ENCODE data around the gene DIO2. TPM values are rescaled to one million over a fixed set of nuclear protein-coding genes. Genes with fewer than 3 reads are reported as not detected.

Gene DIO2
- 0.51 TPM in 1 of 2 replicates, not detected in the other for total RNA-seq

- DNase-seq, result peak; percentile 32
Observed at GRCh38 chr14:80211153-80212022, at the start of gene DIO2. Gene DIO2, minus strand, starts transcription at chr14:80211504. Its CDS starts 32 bp downstream, at chr14:80211472.

- no peak for DNase-seq
Observed at GRCh38 chr14:80260645-80261044, 49.3 kb upstream of the DIO2 start.

- no peak for DNase-seq
Observed at GRCh38 chr14:80239631-80240030, 28.3 kb upstream of the DIO2 start.

GRCh38 chr14:80237143-80237542 lies 25.8 kb upstream of the DIO2 start:
- DNase-seq, result no peak

- no peak for DNase-seq
Observed at GRCh38 chr14:80233470-80234089, 22.3 kb upstream of the DIO2 start.

- no peak for DNase-seq
Observed at GRCh38 chr14:80231702-80232101, 20.4 kb upstream of the DIO2 start.

GRCh38 chr14:80223696-80224465 lies 12.6 kb upstream of the DIO2 start:
- no peak for DNase-seq

GRCh38 chr14:80216818-80217217 lies 5.5 kb upstream of the DIO2 start:
- DNase-seq, result no peak

- DNase-seq, result no peak
Observed at GRCh38 chr14:80215756-80216581, 4.7 kb upstream of the DIO2 start.

GRCh38 chr14:80215081-80215480 lies 3.8 kb upstream of the DIO2 start:
- DNase-seq, result no peak

GRCh38 chr14:80213602-80214001 lies 2.3 kb upstream of the DIO2 start:
- peak; percentile 68 for DNase-seq

- DNase-seq, result peak; percentile 32
Observed at GRCh38 chr14:80212023-80212397, 706 bp upstream of the DIO2 start.

- DNase-seq, result no peak
Observed at GRCh38 chr14:80208461-80208860, 2.8 kb downstream of the DIO2 start.

- DNase-seq, result no peak
Observed at GRCh38 chr14:80206351-80207080, 4.8 kb downstream of the DIO2 start.

- DNase-seq, result peak; percentile 30
Observed at GRCh38 chr14:80202888-80203562, 8.3 kb downstream of the DIO2 start.

- no peak for DNase-seq
Observed at GRCh38 chr14:80200093-80200492, 11.2 kb downstream of the DIO2 start.

GRCh38 chr14:80188571-80188970 lies 22.7 kb downstream of the DIO2 start:
- no peak for DNase-seq

- DNase-seq, result no peak
Observed at GRCh38 chr14:80186301-80186800, 25.0 kb downstream of the DIO2 start.

GRCh38 chr14:80176893-80177292 lies 34.4 kb downstream of the DIO2 start:
- DNase-seq, result no peak

- no peak for DNase-seq
Observed at GRCh38 chr14:80172375-80173051, 38.8 kb downstream of the DIO2 start.
